Measurements from ENCODE around the gene IL18RAP.

IL18RAP gene

DNA sequence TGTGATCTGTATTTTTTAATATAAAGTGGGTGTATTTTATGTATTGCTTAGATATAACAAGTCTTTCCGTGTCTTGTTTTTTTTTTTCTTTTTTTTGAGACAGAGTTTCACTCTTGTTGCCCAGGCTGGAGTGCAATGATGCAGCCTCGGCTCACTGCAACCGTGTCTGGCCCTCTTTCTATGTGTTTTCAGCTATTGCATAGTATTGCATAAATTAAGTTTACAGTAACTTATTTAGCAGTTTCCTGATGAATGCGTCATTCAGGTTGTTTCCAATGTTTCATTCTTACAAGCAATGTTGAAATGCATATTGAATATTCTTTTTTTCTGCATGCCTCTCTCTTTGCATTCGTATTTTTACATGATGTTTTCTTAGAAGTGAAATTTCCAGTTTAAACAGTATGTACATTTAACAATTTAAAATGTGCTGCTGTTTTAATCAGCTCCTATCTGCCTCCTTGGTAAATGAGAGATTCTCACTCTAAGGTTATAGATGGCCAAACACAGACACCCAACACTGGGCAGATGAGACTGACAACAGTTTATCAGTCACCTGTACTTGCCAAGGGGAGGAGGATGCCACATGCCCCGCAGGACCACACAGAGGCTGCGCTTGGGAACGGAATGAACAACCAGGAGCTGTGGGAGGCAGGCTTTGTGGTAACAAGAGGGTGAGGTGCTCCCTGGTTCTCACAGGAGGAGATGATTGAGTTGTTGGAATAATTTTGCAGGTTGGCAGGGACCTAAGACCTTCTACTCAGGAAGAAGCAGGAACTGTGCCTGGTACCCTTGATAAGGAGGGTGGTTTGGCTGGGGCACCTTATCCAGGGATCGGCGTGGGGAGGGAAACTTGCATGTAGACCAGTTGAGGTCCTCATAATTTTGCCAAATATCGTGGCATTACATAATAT, 57.6 kb downstream of the IL18RAP start:
- DNase-seq (ENCODE audit: extremely low spot score), result no peak
- POLR2A ChIA-PET, result no interaction called here
- TF ChIP-seq LEF1 (IDR thresholded peaks at IDR 0.05; ENCODE audit: borderline replicate concordance), result no peak
- TF ChIP-seq BHLHE40 (IDR thresholded peaks at IDR 0.05; ENCODE audit: borderline replicate concordance), result no peak
- no peak for TF ChIP-seq SUZ12 (IDR thresholded peaks at IDR 0.05)
- no peak for TF ChIP-seq FOXM1 (IDR thresholded peaks at IDR 0.05; ENCODE audit: borderline replicate concordance)
- TF ChIP-seq ELF4 (IDR thresholded peaks at IDR 0.05), result no peak
- TF ChIP-seq, protein P1, sequence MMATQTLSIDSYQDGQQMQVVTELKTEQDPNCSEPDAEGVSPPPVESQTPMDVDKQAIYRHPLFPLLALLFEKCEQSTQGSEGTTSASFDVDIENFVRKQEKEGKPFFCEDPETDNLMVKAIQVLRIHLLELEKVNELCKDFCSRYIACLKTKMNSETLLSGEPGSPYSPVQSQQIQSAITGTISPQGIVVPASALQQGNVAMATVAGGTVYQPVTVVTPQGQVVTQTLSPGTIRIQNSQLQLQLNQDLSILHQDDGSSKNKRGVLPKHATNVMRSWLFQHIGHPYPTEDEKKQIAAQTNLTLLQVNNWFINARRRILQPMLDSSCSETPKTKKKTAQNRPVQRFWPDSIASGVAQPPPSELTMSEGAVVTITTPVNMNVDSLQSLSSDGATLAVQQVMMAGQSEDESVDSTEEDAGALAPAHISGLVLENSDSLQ (IDR thresholded peaks at IDR 0.05), result no peak
- no peak for TF ChIP-seq ARNT (IDR thresholded peaks at IDR 0.05)
- TF ChIP-seq HDGF (IDR thresholded peaks at IDR 0.05; ENCODE audit: borderline replicate concordance), result no peak
- no peak for TF ChIP-seq L3MBTL2 (conservative IDR thresholded peaks at IDR 0.05)
- no peak for TF ChIP-seq FOXA1 (IDR thresholded peaks at IDR 0.05)
- TF ChIP-seq SP1 (IDR thresholded peaks at IDR 0.05), result no peak
- no peak for TF ChIP-seq CTBP1 (IDR thresholded peaks at IDR 0.05; ENCODE audit: borderline replicate concordance)
- no peak for TF ChIP-seq FOXK2 (IDR thresholded peaks at IDR 0.05)
- no peak for TF ChIP-seq NFRKB (IDR thresholded peaks at IDR 0.05)
- no peak for TF ChIP-seq ZNF384 (IDR thresholded peaks at IDR 0.05)
- no peak for TF ChIP-seq TARDBP (IDR thresholded peaks at IDR 0.05)
- CTCF ChIA-PET, result no interaction called here

- TF ChIP-seq ELF4 (IDR thresholded peaks at IDR 0.05) (no peak), SP1 (IDR thresholded peaks at IDR 0.05) (no peak), BHLHE40 (IDR thresholded peaks at IDR 0.05; ENCODE audit: borderline replicate concordance) (no peak), ARNT (IDR thresholded peaks at IDR 0.05) (no peak), FOXK2 (IDR thresholded peaks at IDR 0.05) (no peak), TARDBP (IDR thresholded peaks at IDR 0.05) (no peak), SUZ12 (IDR thresholded peaks at IDR 0.05) (no peak), FOXA1 (IDR thresholded peaks at IDR 0.05) (no peak), HDGF (IDR thresholded peaks at IDR 0.05; ENCODE audit: borderline replicate concordance) (no peak), ZNF384 (IDR thresholded peaks at IDR 0.05) (no peak), L3MBTL2 (conservative IDR thresholded peaks at IDR 0.05) (no peak), FOXM1 (IDR thresholded peaks at IDR 0.05; ENCODE audit: borderline replicate concordance) (no peak), CTBP1 (IDR thresholded peaks at IDR 0.05; ENCODE audit: borderline replicate concordance) (no peak), LEF1 (IDR thresholded peaks at IDR 0.05; ENCODE audit: borderline replicate concordance) (no peak), NFRKB (IDR thresholded peaks at IDR 0.05) (no peak)
- TF ChIP-seq, protein P1 (IDR thresholded peaks at IDR 0.05), result no peak
- DNase-seq (ENCODE audit: extremely low spot score), result no peak
- POLR2A ChIA-PET, result no interaction called here
- CTCF ChIA-PET, result no interaction called here
Observed at GRCh38 chr2:102481931-102482330, 59.0 kb downstream of the IL18RAP start.

- ChIA-PET CTCF (interaction anchor here (0.6 to 1.0 kb wide), 3 partner anchors 10 to 110 kb away, joined by 3 to 5 read pairs (median 4); partner anchors contain the start of gene SLC9A4), POLR2A (no interaction called here)
- DNase-seq (ENCODE audit: extremely low spot score), result no peak
- TF ChIP-seq NFRKB (IDR thresholded peaks at IDR 0.05) (no peak), ARNT (IDR thresholded peaks at IDR 0.05) (no peak), BHLHE40 (IDR thresholded peaks at IDR 0.05; ENCODE audit: borderline replicate concordance) (no peak), FOXM1 (IDR thresholded peaks at IDR 0.05; ENCODE audit: borderline replicate concordance) (no peak), SUZ12 (IDR thresholded peaks at IDR 0.05) (no peak), ELF4 (IDR thresholded peaks at IDR 0.05) (no peak), FOXA1 (IDR thresholded peaks at IDR 0.05) (no peak), FOXK2 (IDR thresholded peaks at IDR 0.05) (no peak), SP1 (IDR thresholded peaks at IDR 0.05) (no peak), HDGF (IDR thresholded peaks at IDR 0.05; ENCODE audit: borderline replicate concordance) (no peak), LEF1 (IDR thresholded peaks at IDR 0.05; ENCODE audit: borderline replicate concordance) (no peak), CTBP1 (IDR thresholded peaks at IDR 0.05; ENCODE audit: borderline replicate concordance) (no peak), ZNF384 (IDR thresholded peaks at IDR 0.05) (no peak), TARDBP (IDR thresholded peaks at IDR 0.05) (no peak), L3MBTL2 (conservative IDR thresholded peaks at IDR 0.05) (no peak)
- TF ChIP-seq, protein P1 (IDR thresholded peaks at IDR 0.05), result no peak
Observed at GRCh38 chr2:102483086-102483485, 60.1 kb downstream of the IL18RAP start.

- TF ChIP-seq NFRKB (IDR thresholded peaks at IDR 0.05), result no peak
- TF ChIP-seq ARNT (IDR thresholded peaks at IDR 0.05), result no peak
- TF ChIP-seq ELF4 (IDR thresholded peaks at IDR 0.05), result no peak
- TF ChIP-seq FOXK2 (IDR thresholded peaks at IDR 0.05), result no peak
- no peak for TF ChIP-seq FOXM1 (IDR thresholded peaks at IDR 0.05; ENCODE audit: borderline replicate concordance)
- TF ChIP-seq BHLHE40 (IDR thresholded peaks at IDR 0.05; ENCODE audit: borderline replicate concordance), result no peak
- TF ChIP-seq, protein P1 (IDR thresholded peaks at IDR 0.05), result no peak
- no peak for TF ChIP-seq TARDBP (IDR thresholded peaks at IDR 0.05)
- no peak for TF ChIP-seq HDGF (IDR thresholded peaks at IDR 0.05; ENCODE audit: borderline replicate concordance)
- no peak for TF ChIP-seq SP1 (IDR thresholded peaks at IDR 0.05)
- no peak for TF ChIP-seq SUZ12 (IDR thresholded peaks at IDR 0.05)
- TF ChIP-seq L3MBTL2 (conservative IDR thresholded peaks at IDR 0.05), result no peak
- TF ChIP-seq LEF1 (IDR thresholded peaks at IDR 0.05; ENCODE audit: borderline replicate concordance), result no peak
Observed at GRCh38 chr2:102484310-102485061, 61.5 kb downstream of the IL18RAP start.

More at GRCh38 chr2:102484310-102485061, 61.5 kb downstream of the IL18RAP start:
- ChIA-PET CTCF (interaction anchor here (0.6 to 1.6 kb wide), 2 partner anchors 11 to 601 kb away, joined by 4 to 9 read pairs; partner anchors contain the start of gene SLC9A4), POLR2A (no interaction called here)
- DNase-seq (ENCODE audit: extremely low spot score), result no peak

Data from HEK293T (cell line).